NCI-H2171 treated with DMSO at 0.1 percent for 48 hours (cell line): ENCODE results near the gene ATAD5.
"Not testable (repeated sequence)": the region's sequence is repeated elsewhere in the genome, so short reads cannot be mapped to it uniquely, and the experiment has no call there.

ENCODE experiments used
- DNase-seq: peaks from one replicate; lab custom pipeline; 2025; lab: John Stamatoyannopoulos, UW

The ATAD5 gene

GRCh38 chr17:30910151-30910550 is 78.4 kb downstream of the ATAD5 start:
- DNase-seq: not testable (repeated sequence)

- DNase-seq: no peak
These were observed 82.2 kb downstream of the ATAD5 start for GRCh38 chr17:30913955-30914354.

GRCh38 chr17:30915833-30916611 is 84.3 kb downstream of the ATAD5 start:
- no peak for DNase-seq

GRCh38 chr17:30917050-30917449 is 85.3 kb downstream of the ATAD5 start:
- DNase-seq: no peak

DNA sequence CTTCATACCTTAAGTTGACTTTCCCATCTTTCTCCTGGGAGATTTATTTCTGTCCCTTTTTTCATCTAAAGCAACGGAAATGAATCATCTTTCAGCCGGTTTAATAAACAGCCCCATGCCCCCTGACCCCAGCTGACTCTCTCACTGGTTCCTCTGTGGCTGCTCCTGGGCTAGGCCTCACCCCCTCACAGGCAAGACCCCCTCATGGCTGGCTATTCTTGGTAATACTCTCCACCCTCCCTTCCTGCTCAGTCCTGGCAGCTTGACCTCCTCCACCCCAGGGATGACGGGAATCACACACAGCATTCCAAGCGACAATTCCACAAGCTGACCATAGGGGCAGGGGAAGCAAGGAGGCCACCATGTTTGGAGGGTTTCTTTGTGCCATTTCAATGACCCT is 88.5 kb downstream of the ATAD5 start:
- DNase-seq: no peak

DNA sequence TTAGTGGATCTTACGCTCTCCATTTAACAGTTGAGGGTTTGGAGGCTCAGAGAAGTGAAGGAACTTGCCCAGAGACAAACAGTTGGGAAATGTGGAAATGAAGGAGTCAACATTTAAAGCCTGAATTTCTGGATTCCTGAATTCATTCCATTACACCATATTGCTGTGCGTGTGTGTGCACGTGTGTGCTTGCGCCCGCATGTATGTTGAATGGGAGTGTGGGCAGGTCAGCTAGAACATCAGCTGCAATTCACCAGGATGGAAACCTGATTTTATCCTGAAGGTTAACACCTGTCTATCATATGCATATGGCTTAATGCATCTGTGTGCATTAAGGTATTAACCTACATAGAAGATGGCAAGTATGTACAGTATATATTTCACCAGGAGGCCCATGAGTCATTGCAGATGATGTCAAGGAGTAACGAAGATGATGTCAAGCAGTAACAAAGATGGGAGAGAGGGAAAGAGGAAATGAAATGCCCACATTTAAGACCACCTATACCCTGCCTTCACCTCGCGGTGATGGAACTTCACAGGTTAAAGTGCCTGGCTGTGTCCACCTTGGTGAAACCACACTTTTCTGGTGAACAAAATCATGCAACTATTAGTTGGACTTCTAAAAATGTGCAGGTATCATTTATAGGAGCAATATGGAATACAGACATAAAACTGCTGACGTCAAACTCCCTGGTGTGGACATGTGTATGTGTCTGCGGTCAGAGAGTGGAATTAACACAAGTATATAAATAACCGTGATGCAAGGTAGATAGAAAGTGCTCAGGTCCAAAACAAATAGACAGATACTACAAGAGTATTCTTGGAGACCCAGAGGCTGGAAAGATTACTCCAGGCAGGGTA is 89.1 kb downstream of the ATAD5 start:
- no peak for DNase-seq

- DNase-seq: no peak
These were observed 89.9 kb downstream of the ATAD5 start, which contains the start of gene ADAP2 for GRCh38 chr17:30921544-30922196. Gene ADAP2, plus strand, starts transcription at chr17:30921945. Its CDS starts 70 bp downstream, at chr17:30922015.

GRCh38 chr17:30922235-30923030 is 90.7 kb downstream of the ATAD5 start:
- DNase-seq: no peak

DNA sequence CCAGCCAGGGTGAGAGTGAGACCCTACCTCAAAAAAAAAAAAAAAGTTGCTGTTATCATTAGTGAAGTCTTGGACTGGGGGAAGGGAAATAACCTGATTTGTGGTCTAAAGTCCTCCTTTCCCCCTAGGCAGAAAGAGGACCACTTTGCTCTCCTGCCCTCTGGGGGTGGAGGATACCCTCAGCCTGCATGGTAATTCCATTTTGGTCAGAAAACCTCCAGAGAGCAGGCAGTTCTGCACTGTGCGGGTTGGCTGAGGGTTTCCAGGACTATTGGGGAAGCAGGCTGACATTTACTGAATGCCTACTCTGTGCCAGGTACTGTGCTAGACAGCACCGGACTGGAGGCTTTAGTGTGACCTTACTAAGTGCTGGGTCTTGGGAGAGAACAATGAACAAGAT is 92.6 kb downstream of the ATAD5 start:
- DNase-seq: no peak

GRCh38 chr17:30926516-30926915 is 94.8 kb downstream of the ATAD5 start:
- DNase-seq: no peak

GRCh38 chr17:30927756-30928155 is 96.0 kb downstream of the ATAD5 start:
- no peak for DNase-seq

DNA sequence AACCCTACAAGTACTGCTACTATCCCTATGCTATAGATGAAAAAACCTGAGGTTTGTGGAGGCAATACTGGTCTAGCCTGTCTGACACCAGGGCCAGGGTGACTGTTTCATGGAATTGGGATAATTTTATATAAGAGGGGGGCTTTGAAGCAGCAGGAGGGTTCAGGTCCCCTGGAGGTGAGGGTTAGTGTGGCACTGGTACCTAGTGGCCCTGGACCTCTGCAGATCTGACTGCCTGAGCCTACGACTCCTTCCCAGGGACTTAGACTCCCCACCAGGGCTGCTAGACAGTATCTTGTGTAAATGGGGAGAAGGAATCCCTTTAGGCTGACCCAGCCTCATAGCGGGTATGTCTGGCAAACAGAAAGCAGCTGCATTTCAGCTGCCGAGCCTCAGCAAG is 96.8 kb downstream of the ATAD5 start:
- no peak for DNase-seq

GRCh38 chr17:30929081-30929633 is 97.4 kb downstream of the ATAD5 start:
- DNase-seq: no peak

DNA sequence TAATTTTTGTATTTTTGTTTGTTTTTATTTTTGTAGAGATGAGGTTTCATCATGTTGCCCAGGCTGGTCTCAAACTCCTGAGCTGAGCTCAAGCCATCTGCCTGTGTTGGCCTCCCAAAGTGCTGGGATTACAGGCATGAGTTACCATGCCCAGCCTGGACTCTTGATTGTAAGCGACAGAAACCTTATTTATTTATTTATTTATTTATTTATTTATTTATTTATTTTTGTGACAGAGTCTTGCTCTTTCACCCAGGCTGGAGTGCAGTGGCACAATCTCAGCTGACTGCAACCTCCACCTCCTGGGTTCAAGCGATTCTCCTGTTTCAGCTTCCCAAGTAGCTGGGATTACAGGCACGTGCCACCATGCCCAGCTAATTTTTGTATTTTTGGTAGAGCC is 98.1 kb downstream of the ATAD5 start:
- not testable (repeated sequence) for DNase-seq

- no peak for DNase-seq
These were observed 98.7 kb downstream of the ATAD5 start for GRCh38 chr17:30930495-30930894.

- not testable (repeated sequence) for DNase-seq
These were observed 99.8 kb downstream of the ATAD5 start for GRCh38 chr17:30931582-30931981.

DNA sequence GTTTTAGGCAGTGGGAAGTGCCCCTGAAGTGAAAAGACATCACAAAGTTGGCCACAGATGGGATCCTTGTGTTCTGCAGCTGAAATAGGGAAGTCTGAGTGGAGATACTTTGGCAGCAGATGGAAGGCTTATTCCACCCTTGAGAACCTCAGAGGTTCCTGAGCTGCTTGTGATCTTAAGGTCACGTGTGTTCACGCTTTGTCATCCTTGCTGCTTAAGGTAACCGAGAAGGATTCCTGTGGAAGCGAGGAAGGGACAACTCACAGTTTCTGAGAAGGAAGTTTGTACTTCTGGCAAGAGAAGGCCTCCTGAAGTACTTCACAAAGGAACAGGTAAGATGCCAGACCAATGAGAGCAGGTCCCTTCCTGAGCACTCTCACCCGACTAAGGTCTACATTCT is 102.2 kb downstream of the ATAD5 start:
- DNase-seq: no peak

GRCh38 chr17:30939051-30939689 is 107.4 kb downstream of the ATAD5 start:
- no peak for DNase-seq

- no peak for DNase-seq
These were observed 110.7 kb downstream of the ATAD5 start for GRCh38 chr17:30942308-30943079.
